Measurements from ENCODE around the gene GATD1. TPM values are rescaled to one million over a fixed set of nuclear protein-coding genes. Genes with fewer than 3 reads are reported as not detected.

The GATD1 gene
- total RNA-seq, 6 experiments from 2014 or later, result 61.0 to 72.7 (median 68.1) TPM

DNA sequence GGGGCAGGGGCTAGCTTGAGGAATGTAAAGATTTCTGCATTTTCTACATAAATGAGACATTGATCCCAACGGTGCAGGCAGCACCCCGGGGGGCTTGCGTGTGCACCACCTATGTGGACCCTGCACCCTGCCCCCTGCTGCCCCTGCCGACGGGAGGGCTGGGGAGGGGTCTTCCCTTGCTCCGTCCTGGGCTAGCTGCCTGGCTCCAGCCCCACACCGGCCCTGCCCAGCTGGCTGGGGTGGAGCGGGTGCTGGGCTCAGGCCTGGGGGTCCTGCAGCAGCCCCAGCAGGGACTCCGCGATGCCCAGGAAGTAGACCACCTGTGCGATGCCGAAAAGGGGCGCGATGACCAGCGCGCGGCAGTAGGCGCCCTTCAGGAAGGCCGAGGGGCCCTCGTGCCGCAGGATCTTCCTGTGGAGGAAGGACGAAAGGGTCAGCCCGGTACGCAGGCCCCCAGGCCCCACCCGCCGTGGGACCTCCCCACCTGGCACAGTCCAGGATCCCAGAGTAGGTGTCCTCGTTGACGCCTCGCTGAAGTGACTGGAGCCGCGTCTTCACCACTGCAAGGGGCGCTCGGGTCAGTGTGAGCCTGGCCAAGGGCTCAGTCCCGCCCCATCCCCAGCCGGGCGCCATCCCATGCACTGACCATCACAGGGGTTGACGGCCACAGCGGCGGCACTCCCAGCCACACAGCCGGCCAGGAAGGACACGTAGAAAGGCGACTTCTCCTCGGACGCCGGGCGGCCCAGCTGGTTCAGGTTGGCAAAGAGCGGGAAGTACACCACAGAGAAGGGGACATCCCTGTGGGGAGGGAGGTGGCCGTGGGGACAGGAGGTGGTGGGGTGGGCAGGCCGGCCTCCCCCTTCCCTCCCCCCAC is 14.6 kb upstream of the GATD1 start:
- no peak for DNase-seq
- Mint-ChIP-seq H3K36me3 (ENCODE audit: low read depth) (no peaks in the 10 kb centered on the region), H3K27me3 (ENCODE audit: insufficient read depth) (peaks cover 2% of the 10 kb centered on the region; the same call in 1 of the 2 replicates), H3K4me1 (ENCODE audit: low read depth) (peaks cover 15% of the 10 kb centered on the region), H3K9me3 (no peaks in the 10 kb centered on the region), H3K27ac (no peak overlapping the region), H3K4me3 (no peak overlapping the region)
- TF ChIP-seq, protein P1, sequence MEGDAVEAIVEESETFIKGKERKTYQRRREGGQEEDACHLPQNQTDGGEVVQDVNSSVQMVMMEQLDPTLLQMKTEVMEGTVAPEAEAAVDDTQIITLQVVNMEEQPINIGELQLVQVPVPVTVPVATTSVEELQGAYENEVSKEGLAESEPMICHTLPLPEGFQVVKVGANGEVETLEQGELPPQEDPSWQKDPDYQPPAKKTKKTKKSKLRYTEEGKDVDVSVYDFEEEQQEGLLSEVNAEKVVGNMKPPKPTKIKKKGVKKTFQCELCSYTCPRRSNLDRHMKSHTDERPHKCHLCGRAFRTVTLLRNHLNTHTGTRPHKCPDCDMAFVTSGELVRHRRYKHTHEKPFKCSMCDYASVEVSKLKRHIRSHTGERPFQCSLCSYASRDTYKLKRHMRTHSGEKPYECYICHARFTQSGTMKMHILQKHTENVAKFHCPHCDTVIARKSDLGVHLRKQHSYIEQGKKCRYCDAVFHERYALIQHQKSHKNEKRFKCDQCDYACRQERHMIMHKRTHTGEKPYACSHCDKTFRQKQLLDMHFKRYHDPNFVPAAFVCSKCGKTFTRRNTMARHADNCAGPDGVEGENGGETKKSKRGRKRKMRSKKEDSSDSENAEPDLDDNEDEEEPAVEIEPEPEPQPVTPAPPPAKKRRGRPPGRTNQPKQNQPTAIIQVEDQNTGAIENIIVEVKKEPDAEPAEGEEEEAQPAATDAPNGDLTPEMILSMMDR (IDR thresholded peaks at IDR 0.05), result no peak

DNA sequence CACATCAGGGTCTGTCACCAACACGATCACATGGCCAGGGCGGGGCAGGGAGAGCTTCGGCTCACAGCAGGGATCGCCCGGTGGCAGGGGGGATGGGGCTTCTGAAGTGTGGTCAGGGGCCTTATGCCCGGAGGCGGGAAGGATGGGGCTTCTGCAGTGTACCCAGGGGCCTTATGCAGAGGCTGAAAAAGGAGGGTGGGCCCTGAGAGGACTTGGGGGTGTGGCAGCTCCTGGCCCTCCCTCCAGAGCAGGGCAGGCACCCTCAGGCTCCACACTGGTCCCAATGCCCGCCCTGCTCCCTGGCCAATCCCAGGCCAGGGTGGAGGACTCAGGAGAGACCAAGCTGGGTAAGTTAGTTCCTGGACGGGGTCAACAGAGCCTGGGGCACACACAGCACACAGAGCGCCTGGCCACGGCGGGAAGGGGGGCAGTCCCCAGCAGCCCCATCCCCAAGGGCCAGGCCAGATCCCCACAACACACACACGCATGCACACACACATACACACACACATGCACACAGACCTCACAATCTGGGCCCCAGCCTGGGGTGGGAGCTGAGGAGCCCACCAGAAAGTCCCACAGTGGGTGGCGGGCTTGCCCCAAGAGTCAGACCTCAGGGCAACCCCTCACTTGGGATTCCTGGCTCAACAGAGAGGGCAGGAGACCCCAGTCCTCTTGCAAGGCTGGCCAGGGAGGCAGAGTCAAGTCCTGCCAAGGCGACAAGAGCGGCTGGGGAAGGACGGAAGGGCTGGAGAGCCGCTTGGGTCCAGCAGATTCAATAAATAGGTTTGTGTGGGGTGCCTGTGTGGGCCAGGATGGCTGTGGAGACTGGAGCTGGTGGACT is 13.7 kb upstream of the GATD1 start:
- Mint-ChIP-seq H3K36me3 (ENCODE audit: low read depth) (no peaks in the 10 kb centered on the region), H3K4me3 (peak overlapping the region; percentile 41), H3K27me3 (ENCODE audit: insufficient read depth) (peaks cover under 1% of the 10 kb centered on the region; the same call in 1 of the 2 replicates), H3K4me1 (ENCODE audit: low read depth) (peaks cover 5% of the 10 kb centered on the region; the same call in 1 of the 2 replicates), H3K9me3 (no peaks in the 10 kb centered on the region), H3K27ac (peak overlapping the region; percentile 59)
- peak; percentile 22 for DNase-seq
- TF ChIP-seq, protein P1 (IDR thresholded peaks at IDR 0.05), result no peak

DNA sequence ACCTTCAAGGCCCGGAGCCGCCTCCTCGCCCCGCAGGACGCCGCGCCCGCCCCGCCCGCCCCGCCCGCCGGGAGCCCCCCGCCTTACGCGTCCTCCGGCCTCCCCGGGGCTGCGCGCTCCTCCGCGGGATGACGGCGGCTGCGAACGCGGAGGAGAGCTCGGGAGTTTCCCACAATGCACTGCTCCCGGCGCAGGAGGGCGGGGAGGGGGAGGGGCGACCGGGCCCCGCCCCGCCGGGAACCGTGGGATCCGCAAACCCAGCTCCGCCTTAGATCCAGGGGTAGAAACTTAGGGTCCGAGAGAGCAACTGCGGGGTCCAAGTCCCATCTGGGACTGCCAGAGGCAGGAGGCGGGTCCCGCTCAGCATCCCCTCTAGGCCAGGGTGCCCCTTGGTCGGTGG is 12.7 kb upstream of the GATD1 start, which contains the start of gene CEND1:
CEND1 (minus strand) TSS at position 148 of the 400 bp plus-strand sequence. CDS start 1,514 bp downstream, outside the sequence.
- peaks cover 5% of the 10 kb centered on the region; the same call in 1 of the 2 replicates for H3K4me1 Mint-ChIP-seq (ENCODE audit: low read depth)
- H3K27ac Mint-ChIP-seq, result peak within 1 kb of the TSS; percentile 59
- H3K9me3 Mint-ChIP-seq, result no peaks in the 10 kb centered on the region
- no peaks in the 10 kb centered on the region for H3K36me3 Mint-ChIP-seq (ENCODE audit: low read depth)
- DNase-seq, result peak; percentile 18
- H3K27me3 Mint-ChIP-seq (ENCODE audit: insufficient read depth), result no peaks in the 10 kb centered on the region; the same call in 1 of the 2 replicates
- H3K4me3 Mint-ChIP-seq, result peak within 1 kb of the TSS; percentile 66
- TF ChIP-seq, protein P1 (IDR thresholded peaks at IDR 0.05), result no peak

DNA sequence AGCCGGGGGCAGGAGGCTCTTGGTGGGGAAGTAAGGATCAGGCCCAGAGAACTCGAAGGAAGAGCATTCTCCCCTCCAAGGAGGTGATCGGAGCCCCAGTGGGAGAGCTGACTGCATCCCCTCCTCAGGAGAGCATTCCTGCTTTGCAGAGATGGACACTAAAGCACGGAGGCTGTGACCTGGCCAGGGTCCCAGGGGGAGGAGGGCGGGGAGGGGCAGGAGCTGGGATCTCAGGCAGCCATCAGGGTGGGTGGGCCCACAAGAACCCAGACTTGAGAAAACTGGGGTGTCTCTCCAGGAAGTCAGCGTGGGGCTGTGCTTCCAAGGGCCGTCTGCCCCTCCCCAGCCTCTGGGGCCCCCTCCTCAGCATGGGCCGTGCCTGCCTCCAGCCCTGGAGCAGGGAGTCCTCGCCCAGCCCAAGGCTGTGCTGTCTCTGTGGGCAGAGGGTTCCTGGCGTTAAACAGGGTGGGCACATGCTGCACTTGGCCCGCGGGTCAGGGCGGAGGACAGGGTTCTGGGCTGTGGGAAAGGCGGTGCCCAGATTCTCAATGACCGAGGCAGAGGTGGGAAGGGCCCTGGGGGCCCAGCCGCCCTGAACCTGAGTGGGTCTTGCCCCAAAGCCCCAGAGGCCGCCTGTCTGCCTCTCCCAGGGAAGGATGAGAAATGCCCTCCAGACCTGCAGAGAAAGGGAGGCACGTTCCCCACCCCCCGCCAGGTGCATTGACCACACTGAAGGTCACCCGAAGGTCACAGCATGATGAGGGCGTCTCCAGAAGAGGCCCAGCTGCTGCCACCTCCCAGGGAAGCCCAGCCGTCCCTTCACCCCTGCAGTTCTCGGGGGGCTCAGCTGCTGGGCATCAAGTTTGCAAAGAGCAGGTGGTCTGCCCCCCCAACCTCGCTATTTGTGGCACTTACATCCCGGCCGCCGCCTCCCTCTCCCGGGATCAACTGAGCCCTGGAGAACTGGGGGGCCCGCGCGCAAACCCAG is 12.0 kb upstream of the GATD1 start:
- DNase-seq, result no peak
- H3K36me3 Mint-ChIP-seq (ENCODE audit: low read depth), result no peaks in the 10 kb centered on the region
- peaks cover 5% of the 10 kb centered on the region; the same call in 1 of the 2 replicates for H3K4me1 Mint-ChIP-seq (ENCODE audit: low read depth)
- peak overlapping the region; percentile 66 for H3K4me3 Mint-ChIP-seq
- TF ChIP-seq, protein P1 (IDR thresholded peaks at IDR 0.05), result no peak
- no peaks in the 10 kb centered on the region; the same call in 1 of the 2 replicates for H3K27me3 Mint-ChIP-seq (ENCODE audit: insufficient read depth)
- H3K9me3 Mint-ChIP-seq, result no peaks in the 10 kb centered on the region
- H3K27ac Mint-ChIP-seq, result no peak overlapping the region

Data from HFFc6 (cell line).